ENCODE measurements around the gene SIPA1L3. TPM values are rescaled to one million over a fixed set of nuclear protein-coding genes. Genes with fewer than 3 reads are reported as not detected.

Gene SIPA1L3
- polyA plus RNA-seq, 1 of the 3 experiments (the other 2 are of a cell fraction) = 11.6 TPM

DNA sequence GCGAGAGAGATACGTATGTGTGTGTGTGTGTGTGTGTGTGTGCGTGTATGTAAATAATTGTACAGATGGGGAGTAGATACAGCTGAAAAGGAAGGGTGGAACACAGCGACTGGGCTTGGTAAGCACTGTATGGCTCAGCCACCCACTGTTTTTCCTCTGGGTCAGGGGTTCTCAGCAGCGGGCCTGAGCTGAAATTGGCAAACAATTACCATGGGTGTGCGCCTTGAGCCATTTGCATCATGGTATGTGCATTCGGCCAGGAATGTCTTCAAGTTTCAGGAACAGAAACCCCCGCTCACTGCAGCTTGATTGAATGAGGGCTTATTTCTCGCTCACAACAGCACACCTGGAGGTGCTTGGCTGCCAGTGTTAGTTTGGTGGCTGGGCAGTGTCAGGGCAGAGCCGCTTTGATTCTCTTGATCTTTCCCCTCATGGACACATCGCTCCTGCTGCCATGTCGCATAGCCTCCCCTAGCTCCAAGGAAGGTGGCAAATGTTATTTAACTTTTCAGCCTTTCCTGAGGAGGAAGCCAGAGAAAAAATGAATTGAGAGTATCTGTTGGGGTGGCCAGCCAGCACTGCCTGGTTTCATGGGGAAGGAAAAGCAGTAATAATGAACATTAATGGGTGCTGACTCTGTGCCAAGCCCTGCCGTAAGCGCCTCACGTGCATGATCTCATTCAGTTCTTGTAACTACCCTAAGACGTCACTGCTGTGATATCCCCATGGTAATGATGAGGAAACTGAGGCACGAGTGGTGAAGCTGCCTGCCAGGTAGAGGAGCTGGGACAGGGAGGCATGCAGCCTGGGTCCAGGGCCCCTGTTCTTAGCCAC lies 126.9 kb downstream of the SIPA1L3 start:
- TF ChIP-seq, protein P1, sequence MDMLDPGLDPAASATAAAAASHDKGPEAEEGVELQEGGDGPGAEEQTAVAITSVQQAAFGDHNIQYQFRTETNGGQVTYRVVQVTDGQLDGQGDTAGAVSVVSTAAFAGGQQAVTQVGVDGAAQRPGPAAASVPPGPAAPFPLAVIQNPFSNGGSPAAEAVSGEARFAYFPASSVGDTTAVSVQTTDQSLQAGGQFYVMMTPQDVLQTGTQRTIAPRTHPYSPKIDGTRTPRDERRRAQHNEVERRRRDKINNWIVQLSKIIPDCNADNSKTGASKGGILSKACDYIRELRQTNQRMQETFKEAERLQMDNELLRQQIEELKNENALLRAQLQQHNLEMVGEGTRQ (IDR thresholded peaks at IDR 0.05; ENCODE audit: borderline replicate concordance, low read depth, low read length) = no peak
- TF ChIP-seq TCF12 (IDR thresholded peaks at IDR 0.05) (no peak), TEAD4 (IDR thresholded peaks at IDR 0.05; ENCODE audit: borderline replicate concordance, insufficient read depth) (no peak), ZBTB33 (IDR thresholded peaks at IDR 0.05; ENCODE audit: borderline replicate concordance, low read depth) (no peak), FOXM1 (IDR thresholded peaks at IDR 0.05; ENCODE audit: low read depth) (no peak), FOXJ3 (CRISPR knock-in tag; IDR thresholded peaks at IDR 0.05) (no peak), NFIC (IDR thresholded peaks at IDR 0.05; ENCODE audit: borderline replicate concordance) (no peak), RFX5 (IDR thresholded peaks at IDR 0.05; ENCODE audit: low read length) (no peak), SIN3A (IDR thresholded peaks at IDR 0.05; ENCODE audit: borderline replicate concordance, low read depth, low read length) (no peak), RXRA (IDR thresholded peaks at IDR 0.05; ENCODE audit: borderline replicate concordance, low read depth) (no peak), RCOR1 (IDR thresholded peaks at IDR 0.05; ENCODE audit: low read length) (no peak)
- TF ChIP-seq, protein P2, sequence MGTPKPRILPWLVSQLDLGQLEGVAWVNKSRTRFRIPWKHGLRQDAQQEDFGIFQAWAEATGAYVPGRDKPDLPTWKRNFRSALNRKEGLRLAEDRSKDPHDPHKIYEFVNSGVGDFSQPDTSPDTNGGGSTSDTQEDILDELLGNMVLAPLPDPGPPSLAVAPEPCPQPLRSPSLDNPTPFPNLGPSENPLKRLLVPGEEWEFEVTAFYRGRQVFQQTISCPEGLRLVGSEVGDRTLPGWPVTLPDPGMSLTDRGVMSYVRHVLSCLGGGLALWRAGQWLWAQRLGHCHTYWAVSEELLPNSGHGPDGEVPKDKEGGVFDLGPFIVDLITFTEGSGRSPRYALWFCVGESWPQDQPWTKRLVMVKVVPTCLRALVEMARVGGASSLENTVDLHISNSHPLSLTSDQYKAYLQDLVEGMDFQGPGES (IDR thresholded peaks at IDR 0.05; ENCODE audit: low read depth, low read length) = no peak
- ChIA-PET POLR2A (no interaction called here), CTCF (interaction anchor here (0.9 to 1.3 kb wide), 3 partner anchors 14 to 109 kb away, joined by 3 to 4 read pairs (median 3); no protein-coding TSS in a partner anchor)
- Histone ChIP-seq H3K9me3 (no peaks in the 10 kb centered on the region), H3K36me3 (replicated peaks in 1 of 2; ENCODE audit: control insufficient read depth in 1 of 2, insufficient read depth in 2 of 2, low read length in 1 of 2) (peaks cover 0 to 7% of the 10 kb centered on the region in 2 experiments), H3K4me3 (ENCODE audit: low read depth in 2 of 2, low read length in 1 of 2) (no peak overlapping the region), H2AFZ (ENCODE audit: low read depth) (no peak overlapping the region), H3F3A (replicated peaks; ENCODE audit: insufficient read depth) (peaks cover 19% of the 10 kb centered on the region), H3K9me2 (no peaks in the 10 kb centered on the region), H3K4me1 (ENCODE audit: control insufficient read depth in 1 of 2, insufficient read depth in 2 of 2, low read depth in 1 of 2, low read length in 1 of 2) (peaks cover 8 to 28% of the 10 kb centered on the region in 2 experiments; a peak in 3 of 4 replicates), H3K9ac (no peak overlapping the region), H3K4me2 (no peak overlapping the region), H3K27ac (ENCODE audit: low read depth in 2 of 2, low read length in 1 of 2) (no peak overlapping the region), H3K79me2 (ENCODE audit: insufficient read depth) (peaks cover 44% of the 10 kb centered on the region; the same call in 1 of the 2 replicates), H4K20me1 (ENCODE audit: insufficient read depth) (no peaks in the 10 kb centered on the region), H3K27me3 (ENCODE audit: insufficient read depth) (no peaks in the 10 kb centered on the region)
- 89% methylated on average over 15 of the region's 17 CpGs for WGBS (ENCODE audit: low lambda C conversion rate)
- no peak for DNase-seq

All from SK-N-SH (cell line).